Limb (tissue), 2 donors: Measurements from ENCODE around the gene ELFN2.

ENCODE experiments used
- DNase-seq, 2 donors: peaks; one replicate each; pipeline ENCODE4 v3.0.0-alpha.2; 2016; ENCODE audit errors: extremely low spot score in 2 of 2

Gene ELFN2

DNA sequence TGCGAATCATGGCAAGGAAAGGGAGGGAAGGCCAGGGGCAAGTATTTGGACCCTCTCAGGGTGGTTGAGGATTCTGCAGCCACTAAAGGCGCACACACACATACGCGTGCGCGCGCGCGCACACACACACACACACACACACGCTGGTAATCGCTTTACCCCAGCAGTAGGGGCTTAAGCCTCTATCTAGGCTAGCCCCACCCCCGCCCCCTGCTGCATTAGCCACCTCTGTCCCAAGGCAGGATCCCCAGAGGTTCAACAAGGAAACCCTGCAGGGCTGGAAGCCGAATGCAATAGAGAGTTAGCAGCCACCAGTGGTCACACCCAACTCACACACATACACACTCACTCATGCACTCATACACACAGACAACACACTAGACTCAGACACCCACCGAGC, 28.6 kb upstream of the ELFN2 start:
- peak in 1 of 2 donors; percentile 24 for DNase-seq

DNA sequence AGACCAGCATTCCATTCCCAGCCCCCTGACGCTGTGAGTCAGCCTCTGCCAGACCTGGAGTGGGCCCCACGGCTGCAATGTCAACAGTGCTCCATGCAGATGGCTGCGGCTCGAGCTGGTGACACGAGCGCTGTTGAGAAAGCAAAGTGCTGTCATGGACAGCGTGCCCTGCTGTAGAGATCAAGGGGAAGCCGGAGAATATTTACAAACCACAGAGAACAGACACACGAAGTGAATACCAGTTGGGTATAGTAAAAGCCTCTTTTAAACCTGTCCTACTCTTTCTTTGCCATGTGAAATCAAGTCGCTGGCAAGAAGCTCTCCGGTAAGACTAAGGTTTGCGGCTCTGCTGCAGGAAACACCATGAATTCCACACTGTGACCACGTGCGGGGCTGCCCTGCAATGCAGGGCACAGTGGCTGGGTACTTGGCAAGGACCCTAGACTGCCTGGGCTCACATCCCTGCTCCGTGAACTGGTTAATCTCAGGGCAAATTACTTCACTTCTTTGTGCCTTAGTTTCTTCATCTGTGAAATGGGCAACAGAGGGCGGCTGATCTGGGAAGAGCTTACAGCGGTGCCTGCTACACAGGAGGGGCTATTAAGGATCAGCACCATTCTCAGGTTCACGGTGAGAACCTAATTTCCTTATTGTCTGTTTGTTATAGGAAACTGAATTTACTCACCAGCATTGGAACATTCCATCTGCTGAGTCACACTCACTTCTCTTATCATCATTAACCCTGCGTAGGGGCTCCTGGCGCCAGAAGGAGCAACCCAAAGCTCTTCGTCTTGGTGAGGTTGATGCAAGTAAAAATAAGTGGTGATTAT, 27.8 kb upstream of the ELFN2 start:
- DNase-seq = peak in 1 of 2 donors; percentile 34

DNA sequence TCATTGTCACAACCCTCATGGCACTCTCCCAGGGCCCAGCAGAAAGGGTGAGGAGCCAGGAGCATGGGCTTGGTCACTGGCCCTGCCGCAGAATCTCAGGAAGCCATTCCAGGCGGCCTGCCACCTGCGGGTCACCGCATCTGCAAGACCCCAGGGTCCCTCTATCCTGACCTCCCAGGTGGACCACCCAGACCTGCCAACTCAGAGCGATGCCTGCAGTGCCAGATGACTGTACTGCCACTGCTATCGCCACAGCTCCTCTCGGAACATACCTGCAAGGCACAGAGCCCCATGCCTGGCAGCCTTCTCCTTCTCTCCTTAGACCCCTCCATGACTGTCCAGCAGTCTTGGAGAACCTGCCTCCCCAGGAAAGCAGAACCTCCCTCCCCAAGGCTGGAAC, 26.4 kb upstream of the ELFN2 start:
- peak in 1 of 2 donors; percentile 16 for DNase-seq

DNA sequence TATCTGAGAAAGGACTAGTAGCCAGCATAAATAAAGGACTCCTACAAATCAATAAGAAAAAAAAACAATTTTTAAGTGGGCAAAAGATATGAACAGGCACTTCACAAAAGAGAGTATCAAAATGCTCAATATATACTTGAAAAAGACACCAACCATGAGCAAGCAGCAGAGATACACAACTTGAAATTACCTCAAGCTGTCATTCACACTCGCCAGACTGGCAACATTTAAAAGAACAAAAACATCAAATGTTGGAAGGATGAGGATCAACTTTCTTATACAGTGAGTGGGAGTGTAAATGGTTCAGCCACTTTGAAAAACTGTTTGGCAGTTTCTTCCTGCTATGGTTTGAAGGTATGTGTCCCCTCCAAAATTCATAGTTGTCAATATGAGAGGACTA, 23.9 kb upstream of the ELFN2 start:
- DNase-seq = no peak

DNA sequence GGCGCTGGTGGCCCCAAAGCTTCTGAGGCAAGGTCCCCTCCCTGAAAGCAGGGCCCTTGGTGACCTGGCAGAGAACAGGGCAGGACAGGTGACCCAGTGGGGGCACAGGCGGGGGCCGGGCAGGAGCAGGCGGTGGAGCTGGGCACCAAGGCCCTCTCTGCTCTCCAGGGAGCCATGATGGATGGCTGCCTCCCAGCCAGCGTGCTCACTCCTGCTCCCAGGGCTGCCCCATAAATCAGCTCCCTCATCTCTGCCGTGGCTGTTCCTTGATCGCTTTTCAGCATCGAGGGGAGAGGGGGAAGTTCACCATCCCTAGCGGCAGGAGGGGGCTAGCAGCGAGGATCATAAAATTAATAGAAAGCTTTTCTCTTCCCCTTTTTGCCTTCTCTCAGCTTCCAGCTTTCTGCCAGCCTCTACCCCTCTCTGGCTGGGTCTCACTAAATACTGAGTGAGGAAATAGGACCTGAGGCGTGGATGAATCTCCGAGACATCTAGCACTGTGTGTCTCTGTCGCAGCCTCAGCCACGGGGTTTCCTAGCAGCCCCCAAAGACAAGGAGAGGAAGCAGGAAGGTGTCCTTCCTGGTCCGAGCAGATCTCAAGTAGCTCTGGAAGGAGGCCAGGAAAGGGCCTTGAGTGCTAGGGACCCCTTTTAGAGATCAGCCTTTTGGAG, 22.2 kb upstream of the ELFN2 start:
- peak in 1 of 2 donors; percentile 52 for DNase-seq

DNA sequence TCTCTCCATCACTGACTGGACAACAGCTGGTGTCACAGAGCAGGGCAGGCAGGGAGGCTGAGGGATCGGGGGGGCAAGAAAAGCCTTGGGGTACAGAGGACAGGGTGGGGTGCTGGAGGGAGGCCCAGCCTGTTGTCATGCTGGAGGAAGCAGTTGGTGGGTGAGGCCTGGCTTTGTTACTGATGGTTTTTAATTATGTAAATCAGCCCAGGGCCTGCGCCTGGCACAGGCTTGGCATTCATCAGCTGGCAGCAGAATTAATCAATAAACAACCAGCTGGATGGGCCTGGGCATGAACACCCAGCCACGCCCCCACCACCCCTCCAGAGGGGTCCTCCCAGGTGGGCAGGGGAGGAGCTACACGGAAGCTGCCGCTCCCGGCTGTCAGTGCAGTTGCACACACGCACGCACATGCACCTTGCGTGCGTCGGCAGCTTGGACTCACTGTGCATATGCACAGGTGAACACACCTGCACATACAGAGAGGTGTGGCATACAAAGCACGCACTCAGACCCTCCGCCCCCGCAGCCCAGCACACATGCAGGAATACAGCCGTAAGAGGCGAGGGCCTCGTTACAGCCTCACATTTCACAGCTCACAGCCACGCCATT, 21.3 kb upstream of the ELFN2 start:
- peak in 1 of 2 donors; percentile 58 for DNase-seq

DNA sequence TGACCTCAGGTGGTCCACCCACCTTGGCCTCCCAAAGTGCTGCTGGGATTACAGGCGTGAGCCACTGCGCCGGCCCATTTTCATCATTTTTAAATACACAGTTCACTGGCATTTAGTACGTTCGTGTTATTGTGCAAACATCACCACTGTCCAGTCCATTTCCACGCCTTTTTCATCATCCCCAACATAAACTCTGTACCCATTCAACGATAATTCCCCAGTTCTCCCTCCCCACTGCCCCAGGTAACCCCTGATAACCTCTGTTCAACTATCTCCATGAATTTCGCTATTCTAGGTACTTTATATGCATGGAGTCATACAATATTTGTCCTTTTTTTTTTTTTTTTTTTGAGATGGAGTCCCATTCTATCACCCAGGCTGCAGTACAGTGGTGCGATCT, 18.2 kb upstream of the ELFN2 start:
- DNase-seq = no peak

DNA sequence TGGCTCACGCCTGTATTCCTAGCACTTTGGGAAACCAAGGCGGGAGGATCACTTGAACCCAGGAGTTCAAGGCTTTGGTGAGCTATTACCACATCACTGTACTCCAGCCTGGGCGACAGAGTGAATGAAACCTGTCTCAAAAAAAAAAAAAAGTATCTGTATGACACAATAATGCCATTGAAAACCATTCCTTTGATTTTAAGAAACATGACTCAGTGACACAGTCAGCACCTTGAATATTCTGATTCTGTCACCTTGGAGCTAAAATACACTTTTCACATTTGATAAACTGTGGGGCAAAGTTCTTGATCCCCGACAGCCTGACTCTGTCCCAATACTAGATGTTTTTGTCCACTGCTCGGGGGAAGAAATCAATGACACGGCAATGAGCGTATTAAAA, 16.7 kb upstream of the ELFN2 start:
- no peak for DNase-seq

DNA sequence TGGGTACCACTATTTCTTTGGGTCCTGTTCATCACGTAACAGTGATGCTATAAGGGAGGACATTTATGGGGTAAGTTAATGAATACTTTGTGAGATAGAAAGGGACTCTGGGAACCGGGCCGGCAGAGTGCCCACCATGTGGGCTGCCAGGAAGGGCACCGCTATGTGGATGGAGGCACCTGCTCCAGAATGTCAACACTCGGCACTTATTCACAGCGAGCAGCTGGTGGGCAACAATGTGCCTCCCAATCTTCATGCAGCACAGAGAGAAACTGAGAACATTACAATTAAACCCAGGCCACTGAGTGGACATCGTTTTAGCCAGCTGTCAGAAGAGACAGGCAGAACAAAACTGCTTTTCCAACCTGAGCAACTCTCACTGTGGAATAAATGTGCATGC, 15.8 kb upstream of the ELFN2 start:
- DNase-seq = peak in 1 of 2 donors; percentile 23

DNA sequence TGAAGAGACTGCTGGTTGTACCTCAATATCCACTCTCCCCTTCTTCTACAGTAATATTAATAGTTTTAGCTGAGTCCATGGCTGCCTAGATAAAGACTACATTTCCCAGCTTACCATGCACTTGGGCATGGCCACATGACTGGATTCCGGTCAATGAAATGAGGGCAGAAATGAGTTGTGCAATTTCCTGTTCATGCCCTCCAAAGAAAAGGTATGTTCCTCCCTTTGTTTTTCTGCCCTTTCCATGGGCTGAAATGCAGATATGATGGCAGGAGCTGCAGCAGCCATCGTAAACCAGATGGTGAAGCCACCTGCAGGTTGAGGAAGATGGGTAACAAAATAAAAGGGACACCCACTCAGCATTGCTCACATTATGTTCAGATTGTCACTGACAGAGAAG, 15.3 kb upstream of the ELFN2 start:
- no peak for DNase-seq

DNA sequence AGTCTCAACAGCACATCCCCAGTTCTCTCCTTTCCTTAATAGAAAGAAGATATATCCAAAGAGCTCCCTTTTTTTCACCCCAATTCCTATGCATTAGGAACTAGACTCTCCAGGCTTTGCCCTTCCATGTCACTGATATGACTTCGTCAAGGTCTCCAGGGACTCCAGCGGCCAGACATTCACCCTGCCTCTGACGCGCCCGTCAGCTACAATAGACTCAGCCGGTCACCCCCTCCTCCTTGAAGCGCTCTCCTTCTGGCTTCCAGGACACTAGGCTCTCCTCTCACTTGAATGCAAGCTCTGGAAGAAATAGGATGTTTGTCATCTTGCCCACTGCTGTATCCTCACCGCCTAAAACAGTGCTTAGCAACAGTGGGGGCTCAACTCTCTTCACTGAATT, 14.9 kb upstream of the ELFN2 start:
- peak in 1 of 2 donors; percentile 18 for DNase-seq

DNA sequence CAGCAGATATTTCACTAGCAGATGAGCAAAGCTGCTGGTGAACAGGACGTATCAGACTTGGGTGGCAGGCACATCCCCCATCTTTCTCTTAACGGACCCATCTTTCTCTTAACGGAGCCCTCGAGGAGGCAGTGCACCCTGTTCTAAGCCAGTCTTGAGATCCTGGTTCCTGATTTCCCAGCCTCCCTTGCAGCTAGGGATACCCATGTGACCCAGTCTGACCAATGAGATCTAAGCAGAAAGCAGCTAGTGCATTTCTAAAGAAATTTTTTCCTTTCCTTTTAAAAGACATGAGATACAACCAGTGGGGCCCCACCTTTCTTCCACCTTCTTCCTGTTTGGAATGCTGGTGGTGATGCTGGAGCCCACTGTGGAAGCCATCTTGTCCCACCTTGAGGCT, 13.6 kb upstream of the ELFN2 start:
- DNase-seq = no peak

DNA sequence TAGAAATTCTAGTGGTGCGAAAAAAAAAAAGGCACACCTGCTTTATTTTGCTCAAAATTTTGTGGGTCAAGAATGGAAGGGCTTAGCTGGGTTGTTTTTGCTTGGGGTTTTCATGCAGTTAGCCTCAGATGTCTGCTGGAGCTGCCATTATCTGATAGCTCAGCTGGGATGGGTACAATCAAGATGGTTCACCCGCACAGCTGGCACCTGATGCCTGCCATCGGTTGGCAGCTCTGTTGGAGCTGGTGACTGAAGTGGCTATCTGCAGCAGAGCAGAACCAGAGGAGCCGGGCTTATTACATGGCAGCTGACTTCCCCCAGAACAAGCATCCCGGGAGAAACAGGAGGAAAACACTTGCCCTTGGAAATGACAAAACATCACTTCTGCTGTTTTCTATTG, 12.1 kb upstream of the ELFN2 start:
- peak in 1 of 2 donors; percentile 20 for DNase-seq

DNA sequence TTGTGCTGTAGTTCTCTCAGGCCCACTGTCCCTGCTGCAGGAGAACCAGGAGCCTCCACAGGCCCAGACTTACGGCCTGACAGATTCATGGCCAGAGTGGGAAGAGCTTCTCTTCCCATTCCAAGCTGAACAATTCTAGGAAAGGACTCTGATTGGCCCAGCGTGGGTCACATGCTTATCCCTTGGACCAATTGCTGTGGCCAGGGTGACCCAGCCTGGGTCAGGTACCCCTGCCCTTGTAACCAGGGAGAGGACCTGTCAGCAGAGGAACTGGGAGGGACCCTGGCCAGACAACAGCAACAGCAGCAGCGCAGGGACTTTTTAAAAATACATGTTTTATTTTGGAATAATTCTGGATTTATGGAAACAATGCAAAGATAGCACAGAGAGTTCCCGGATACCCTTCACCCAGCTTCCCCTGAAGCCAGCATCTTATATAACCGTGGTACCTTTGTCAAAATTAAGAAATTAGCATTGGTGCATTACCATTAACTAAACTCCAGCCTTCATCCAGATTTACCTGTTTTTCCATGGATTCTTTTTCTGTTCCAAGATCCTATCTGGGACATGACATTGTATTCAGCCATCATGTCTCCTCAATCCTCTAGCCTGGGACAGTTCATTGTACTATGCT, 8.8 kb upstream of the ELFN2 start:
- DNase-seq = no peak

DNA sequence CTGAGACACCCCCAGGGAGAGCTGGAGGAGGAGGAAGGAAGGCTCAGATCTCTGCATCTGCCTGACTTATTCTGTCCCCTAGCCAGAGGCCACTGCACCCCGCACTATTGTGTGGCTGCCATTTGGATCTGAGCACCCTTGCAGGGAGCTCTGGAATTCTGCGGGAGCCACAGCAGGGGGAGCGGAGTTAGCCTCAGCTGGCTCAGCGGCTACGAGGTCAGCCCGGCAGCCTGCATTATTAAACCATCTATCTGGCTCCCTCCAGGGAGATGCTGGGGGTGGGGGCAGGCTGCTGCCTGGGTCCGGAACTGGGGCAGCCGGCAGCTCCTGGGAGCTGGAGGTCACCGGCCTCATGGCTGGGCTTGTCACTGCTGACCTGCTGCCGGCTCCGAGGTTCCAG, 6.5 kb upstream of the ELFN2 start:
- peak in 1 of 2 donors; percentile 29 for DNase-seq

DNA sequence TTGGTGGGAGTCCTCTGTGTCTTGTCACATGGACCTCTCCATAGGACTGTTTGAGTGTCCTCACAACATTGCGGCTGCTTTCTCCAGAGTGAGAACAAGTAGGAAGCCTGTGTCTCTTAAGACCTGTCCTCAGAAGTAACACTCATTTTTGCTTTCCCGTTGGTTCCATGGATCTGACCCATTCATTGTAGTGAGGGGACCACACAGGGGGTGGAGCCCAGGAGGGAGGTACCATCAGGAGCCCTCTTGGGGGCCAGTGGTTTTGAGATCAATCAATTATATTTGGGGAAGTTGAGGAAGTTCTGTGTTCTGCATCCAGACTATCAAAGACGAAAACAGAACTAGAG, 5.4 kb upstream of the ELFN2 start:
- no peak for DNase-seq

DNA sequence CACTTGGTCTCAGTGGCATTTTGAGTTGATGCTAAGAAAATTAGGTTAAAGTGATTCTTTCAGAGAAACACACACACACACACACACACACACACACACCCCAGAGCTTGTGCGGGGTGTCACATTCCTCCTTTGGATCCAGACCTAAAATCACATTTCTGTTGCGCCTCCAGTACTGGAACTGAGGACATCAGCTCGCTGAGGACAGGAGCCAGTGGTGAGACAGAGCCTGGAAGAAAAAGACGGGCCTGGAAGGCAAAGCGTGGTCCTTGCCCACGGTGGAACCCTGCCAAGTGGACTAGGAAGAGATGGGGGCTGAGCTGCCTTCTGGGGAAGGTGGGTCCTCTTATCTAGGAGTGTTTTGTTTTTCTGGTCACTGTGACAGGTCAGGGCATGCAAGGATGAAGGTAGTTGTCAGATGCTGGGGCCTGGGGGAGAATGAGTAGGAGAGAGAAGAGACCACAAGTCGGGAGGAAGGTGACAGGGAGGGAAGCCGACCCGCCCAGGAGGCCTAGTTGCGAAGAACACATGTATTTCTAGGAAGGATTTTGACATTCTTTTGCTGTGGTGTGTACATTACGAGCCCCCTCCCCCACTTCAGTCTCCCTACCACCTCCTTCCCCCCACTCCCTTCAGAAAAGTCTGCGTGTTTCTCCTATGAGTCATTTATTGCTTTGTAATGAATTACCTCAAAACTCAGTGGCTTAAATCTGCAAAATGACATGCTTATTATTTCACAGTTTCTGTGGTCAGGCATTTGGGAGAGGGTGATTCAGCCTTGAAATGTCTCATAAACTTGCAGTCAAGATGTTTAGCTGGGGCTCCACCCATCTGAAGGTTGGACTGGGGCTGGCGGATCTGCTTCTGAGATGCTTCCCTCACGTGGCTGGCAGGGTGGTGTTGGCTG, 4.8 kb upstream of the ELFN2 start:
- DNase-seq = peak in 1 of 2 donors; percentile 28

DNA sequence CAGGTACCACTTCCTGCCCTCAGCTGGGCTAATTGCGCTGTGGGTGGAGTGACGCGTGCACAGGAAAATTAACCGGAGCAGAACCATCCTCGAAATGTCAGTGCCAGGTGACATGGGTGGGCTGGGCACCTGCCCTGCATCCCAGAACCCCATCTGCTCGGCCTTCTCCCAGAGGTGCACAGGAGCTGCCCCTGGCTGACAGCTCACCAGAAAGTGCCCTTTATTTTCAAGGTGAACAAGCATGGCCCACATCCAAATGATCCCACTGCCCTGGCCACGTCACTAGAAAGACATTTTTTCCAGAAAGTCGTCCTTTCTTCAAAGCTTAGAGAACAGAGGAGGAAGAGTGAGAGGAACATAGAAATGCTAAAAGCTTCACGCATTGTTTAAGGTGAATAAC, 4.1 kb upstream of the ELFN2 start:
- DNase-seq = peak in 1 of 2 donors; percentile 16

DNA sequence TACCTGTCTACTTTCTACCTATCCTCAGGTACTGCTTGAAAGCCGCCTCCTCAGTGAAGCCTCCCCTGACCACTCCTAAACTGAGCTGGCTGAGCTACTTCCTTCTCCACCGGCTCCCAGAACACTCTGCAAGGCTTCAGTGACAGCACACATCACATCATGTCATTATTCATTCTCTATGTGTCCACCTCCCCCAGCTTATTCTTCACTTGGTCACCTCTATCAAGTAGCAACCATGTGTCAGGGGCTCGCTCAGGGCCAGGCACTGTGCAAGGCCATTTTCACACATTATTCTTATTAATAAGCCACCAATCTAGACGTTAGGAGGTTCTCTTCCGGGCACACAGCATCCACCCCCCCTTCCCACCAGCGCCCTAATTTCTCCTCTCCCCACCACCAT, 3.7 kb upstream of the ELFN2 start:
- DNase-seq = no peak

DNA sequence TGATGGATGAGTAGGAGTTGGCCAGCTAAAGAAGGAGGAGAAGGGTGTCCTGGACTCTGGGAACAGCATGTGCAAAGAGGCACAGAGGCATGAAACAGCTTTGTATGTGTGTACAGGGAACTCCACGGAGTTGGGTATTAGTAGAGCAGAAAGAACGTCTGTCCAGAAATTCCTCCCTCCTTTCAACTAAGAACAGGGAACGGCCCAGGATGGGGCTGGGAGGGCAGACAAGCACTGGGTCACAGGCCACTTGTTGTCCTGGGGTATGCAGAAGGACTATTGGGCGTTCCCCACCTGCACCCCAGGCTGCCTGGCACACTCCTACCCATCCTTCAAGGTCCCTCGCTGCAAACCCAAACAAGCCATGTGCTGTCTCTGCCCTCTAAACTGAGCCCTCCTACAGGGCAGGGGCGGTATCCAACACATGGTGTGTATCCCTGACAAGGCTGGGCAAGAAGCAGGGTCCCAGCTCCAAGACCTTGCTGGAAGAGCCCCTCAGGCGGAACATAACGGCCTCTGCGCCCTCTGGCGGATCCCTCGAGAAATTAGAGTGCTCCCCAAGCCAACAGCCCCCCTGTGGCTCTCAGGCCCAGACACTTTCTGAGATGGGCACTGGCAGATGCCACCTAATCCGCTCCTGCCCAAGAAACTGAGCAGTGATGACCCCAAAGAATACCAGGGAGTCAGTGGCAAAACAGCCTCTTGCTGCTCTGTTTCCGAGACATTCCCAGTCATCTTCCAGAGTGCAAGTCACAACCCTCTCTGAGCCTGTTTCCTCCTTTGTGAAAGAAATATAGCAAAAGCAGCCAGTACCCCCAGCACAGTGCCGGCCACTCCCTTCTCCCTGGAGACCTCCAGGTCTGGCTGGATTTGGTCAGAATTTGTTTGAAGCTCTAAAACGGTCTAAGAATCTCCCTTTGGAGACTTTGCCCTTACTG, 1.6 kb upstream of the ELFN2 start:
- DNase-seq = peak; percentile 63 to 74
